ENCODE results near the gene TEAD1.

Gene TEAD1

GRCh38 chr11:12817681-12818332, 143.6 kb downstream of the TEAD1 start:
- no peak for DNase-seq

GRCh38 chr11:12818333-12819015, 144.3 kb downstream of the TEAD1 start:
- no peak for DNase-seq

- DNase-seq = no peak
These were observed 148.3 kb downstream of the TEAD1 start for GRCh38 chr11:12822392-12823022.

- no peak for DNase-seq
These were observed 150.2 kb downstream of the TEAD1 start for GRCh38 chr11:12824281-12825041.

- no peak for DNase-seq
These were observed 152.2 kb downstream of the TEAD1 start for GRCh38 chr11:12826441-12826840.

GRCh38 chr11:12827369-12827768, 153.1 kb downstream of the TEAD1 start:
- DNase-seq = no peak

GRCh38 chr11:12827929-12828812, 153.9 kb downstream of the TEAD1 start:
- no peak for DNase-seq

- no peak for DNase-seq
These were observed 154.9 kb downstream of the TEAD1 start for GRCh38 chr11:12829131-12829530.

GRCh38 chr11:12829540-12830314, 155.5 kb downstream of the TEAD1 start:
- no peak for DNase-seq

GRCh38 chr11:12831471-12832202, 157.4 kb downstream of the TEAD1 start:
- no peak for DNase-seq

- no peak for DNase-seq
These were observed 158.4 kb downstream of the TEAD1 start for GRCh38 chr11:12832480-12833224.

- no peak for DNase-seq
These were observed 159.9 kb downstream of the TEAD1 start for GRCh38 chr11:12834166-12834565.

- DNase-seq = no peak
These were observed 160.4 kb downstream of the TEAD1 start for GRCh38 chr11:12834630-12835029.

GRCh38 chr11:12835286-12835685, 161.1 kb downstream of the TEAD1 start:
- no peak for DNase-seq

GRCh38 chr11:12838463-12839123, 164.4 kb downstream of the TEAD1 start:
- no peak for DNase-seq

GRCh38 chr11:12840871-12841660, 166.8 kb downstream of the TEAD1 start:
- DNase-seq = no peak

GRCh38 chr11:12841946-12842630, 167.9 kb downstream of the TEAD1 start:
- DNase-seq = no peak

All from KG1 (cell line).